Stomach (tissue), 9 donors: ENCODE measurements around the gene ANKS1B. TPM values are rescaled to one million over a fixed set of nuclear protein-coding genes. Genes with fewer than 3 reads are reported as not detected.

ENCODE experiments used
- DNase-seq, 2 donors: peaks; one replicate each; pipeline versions ENCODE4 v3.0.0 to v3.0.0-alpha.2; 2013 to 2019
- H3K27ac ChIP-seq, 5 donors: fragments of 200-600 bp in 4 of 5; sonication (generic) in 4 of 5; one replicate each; pipeline ENCODE4 v1.5.1; 2013 to 2019; ENCODE audit warnings: mild to moderate bottlenecking in 1 of 5, moderate library complexity in 1 of 5
- H3K27me3 ChIP-seq, 3 donors: fragments of 200-600 bp; sonication (generic); one replicate each; pipeline ENCODE4 v1.5.1; 2017 to 2019; ENCODE audit warnings: mixed run types in 1 of 3
- H3K36me3 ChIP-seq, 4 donors: fragments of 200-600 bp; sonication (generic); 1 replicate in 3 of 4; 2 replicates in 1 of 4; pipeline ENCODE4 v1.5.1; 2016 to 2019
- H3K4me1 ChIP-seq, 4 donors: fragments of 200-600 bp; sonication (generic); one replicate each; pipeline ENCODE4 v1.5.1; 2016 to 2019
- H3K4me3 ChIP-seq, 4 donors: fragments of 200-600 bp; sonication (generic) in 3 of 4; one replicate each; pipeline ENCODE4 v1.5.1; 2016 to 2019; ENCODE audit warnings: mild to moderate bottlenecking in 1 of 4
- H3K9me3 ChIP-seq, 4 donors: fragments of 200-600 bp; sonication (generic); one replicate each; pipeline ENCODE4 v1.5.1; 2016 to 2019
- CTCF ChIP-seq, 7 experiments: fragments of 450-650 bp in 4 of 7; fragments of 200-600 bp in 3 of 7; sonication (generic) in 3 of 7; IDR thresholded peaks; one replicate each; pipeline ENCODE4 v1.5.1; 2016 to 2019; ENCODE audit warnings: antibody characterized with exemption in 7 of 7, control low read depth in 2 of 7, mild to moderate bottlenecking in 1 of 7
- EP300 ChIP-seq: sonication (generic); formaldehyde crosslinking; IDR thresholded peaks from one replicate; pipeline ENCODE4 v1.6.1; 2017; ENCODE audit warnings: antibody characterized with exemption
- POLR2A ChIP-seq, 4 donors: fragments of 450-650 bp; IDR thresholded peaks; one replicate each; pipeline ENCODE4 v1.6.1; 2016; ENCODE audit warnings: antibody characterized with exemption in 4 of 4, control low read depth in 2 of 4, mild to moderate bottlenecking in 1 of 4, moderate library complexity in 1 of 4
- POLR2AphosphoS5 ChIP-seq, 3 donors: sonication (generic); formaldehyde crosslinking; IDR thresholded peaks; one replicate each; pipeline ENCODE4 v1.6.1; 2016; ENCODE audit warnings: antibody characterized with exemption in 3 of 3
- WGBS, 5 donors: extraction: QIAGEN DNeasy Blood & Tissue Kit in 3 of 5; methylation state at CpG; one replicate each; pipeline versions ENCODE4 v1.1.5 to v1.1.7; 2013 to 2018; 5-methylcytosine and 5-hydroxymethylcytosine counted together
- intact Hi-C: fragments of 100-400 bp; cut with DNase I; formaldehyde crosslinking; loops from one replicate; pipeline ENCODE4 v1.15.1; 2023; ENCODE audit warnings: low total_unique reads
- polyA plus RNA-seq, 3 donors: library from polyadenylated mRNA; stranded (reverse); fragments of 200-250 nt; gene quantifications; one replicate each; pipeline ENCODE4 v1.2.3, GENCODE V29; 2013
- total RNA-seq, 5 donors: library from RNA; depleted of rRNA; stranded (reverse); fragments of >200 nt; gene quantifications; one replicate each; pipeline versions ENCODE4 v1.1.0 to v1.2.3, GENCODE V29; 2014 to 2016
- donor health status: healthy with polysubstance abuse.
- donor health status: Bipolar disorder and iron deficiency.
- donor health status: healthy.

Gene ANKS1B
- total and polyA plus RNA-seq, 8 donors, result 0.73 to 26.8 (median 2.2) TPM; not detected in 2

GRCh38 chr12:98856897-98857540, 1127.7 kb downstream of the ANKS1B start:
- no peak for TF ChIP-seq EP300
- no peak for TF ChIP-seq CTCF (IDR thresholded peaks at IDR 0.05)
- no peak for TF ChIP-seq POLR2A (IDR thresholded peaks at IDR 0.05)
- no peak for TF ChIP-seq POLR2AphosphoS5 (IDR thresholded peaks at IDR 0.05)
- WGBS, 5 donors, result 29 to 42% (median 36%) methylated on average over 4 of the region's 4 CpGs
- no peak for DNase-seq
- Histone ChIP-seq H3K36me3 (no peaks in the 10 kb centered on the region), H3K27ac (no peak overlapping the region), H3K4me1 (no peaks in the 10 kb centered on the region), H3K9me3 (no peaks in the 10 kb centered on the region), H3K27me3 (no peaks in the 10 kb centered on the region), H3K4me3 (no peak overlapping the region)
- intact Hi-C loops, result no loop called here

GRCh38 chr12:98852181-98852580, 1132.6 kb downstream of the ANKS1B start:
- Histone ChIP-seq H3K9me3 (no peaks in the 10 kb centered on the region), H3K4me3 (no peak overlapping the region), H3K27me3 (no peaks in the 10 kb centered on the region), H3K4me1 (no peaks in the 10 kb centered on the region), H3K36me3 (no peaks in the 10 kb centered on the region), H3K27ac (no peak overlapping the region)
- DNase-seq, result no peak
- TF ChIP-seq POLR2A (IDR thresholded peaks at IDR 0.05) (no peak), POLR2AphosphoS5 (IDR thresholded peaks at IDR 0.05) (no peak), CTCF (IDR thresholded peaks at IDR 0.05) (no peak), EP300 (no peak)
- intact Hi-C loops, result no loop called here
- WGBS, 5 donors, result 75 to 94% (median 91%) methylated on average over 2 of the region's 2 CpGs

- 82 to 95% (median 89%) methylated on average over 2 of the region's 2 CpGs for WGBS, 5 donors
- no peak for DNase-seq
- TF ChIP-seq CTCF (IDR thresholded peaks at IDR 0.05), result no peak
- TF ChIP-seq EP300, result no peak
- no peak for TF ChIP-seq POLR2AphosphoS5 (IDR thresholded peaks at IDR 0.05)
- no peak for TF ChIP-seq POLR2A (IDR thresholded peaks at IDR 0.05)
- Histone ChIP-seq H3K9me3 (no peaks in the 10 kb centered on the region), H3K27ac (no peak overlapping the region), H3K36me3 (no peaks in the 10 kb centered on the region), H3K27me3 (no peaks in the 10 kb centered on the region), H3K4me1 (no peaks in the 10 kb centered on the region), H3K4me3 (no peak overlapping the region)
- intact Hi-C loops, result no loop called here
Measured at GRCh38 chr12:98847242-98847641, 1137.5 kb downstream of the ANKS1B start.

GRCh38 chr12:98845957-98846356, 1138.8 kb downstream of the ANKS1B start:
- no peak overlapping the region for H3K27ac ChIP-seq
- TF ChIP-seq CTCF (IDR thresholded peaks at IDR 0.05) (no peak), EP300 (no peak), POLR2A (IDR thresholded peaks at IDR 0.05) (no peak), POLR2AphosphoS5 (IDR thresholded peaks at IDR 0.05) (no peak)
- no peaks in the 10 kb centered on the region for H3K27me3 ChIP-seq
- no peak for DNase-seq
- H3K36me3 ChIP-seq, result no peaks in the 10 kb centered on the region
- no peaks in the 10 kb centered on the region for H3K4me1 ChIP-seq
- intact Hi-C loops, result no loop called here
- no peaks in the 10 kb centered on the region for H3K9me3 ChIP-seq
- H3K4me3 ChIP-seq, result no peak overlapping the region
